IMR-90 (cell line): Measurements from ENCODE around the gene EFEMP2. TPM values are rescaled to one million over a fixed set of nuclear protein-coding genes. Genes with fewer than 3 reads are reported as not detected.

Experiments used
- polyA plus RNA-seq, 3 experiments: library from polyadenylated mRNA; depleted of rRNA; stranded (reverse); fragments of >200 nt; gene quantifications; 2 replicates each; pipeline ENCODE4 v1.2.3, GENCODE V29; 2012; ENCODE audit warnings: low replicate concordance in 1 of 3
- total RNA-seq: library from RNA; depleted of rRNA; stranded (reverse); fragments of >200 nt; gene quantifications from 2 replicates; pipeline ENCODE4 v1.2.3, GENCODE V29; 2012
- TF ChIP-seq, protein P1 (sequence below): fragments of 150-350 bp; IDR thresholded peaks from 2 replicates; pipeline ENCODE4 v1.6.1; 2016; ENCODE audit warnings: low read depth, mild to moderate bottlenecking, low read length, moderate library complexity, borderline replicate concordance

EFEMP2 gene
- total and polyA plus RNA-seq, 2 of the 4 experiments (the other 2 are of a cell fraction), result 62.7 to 431 TPM

DNA sequence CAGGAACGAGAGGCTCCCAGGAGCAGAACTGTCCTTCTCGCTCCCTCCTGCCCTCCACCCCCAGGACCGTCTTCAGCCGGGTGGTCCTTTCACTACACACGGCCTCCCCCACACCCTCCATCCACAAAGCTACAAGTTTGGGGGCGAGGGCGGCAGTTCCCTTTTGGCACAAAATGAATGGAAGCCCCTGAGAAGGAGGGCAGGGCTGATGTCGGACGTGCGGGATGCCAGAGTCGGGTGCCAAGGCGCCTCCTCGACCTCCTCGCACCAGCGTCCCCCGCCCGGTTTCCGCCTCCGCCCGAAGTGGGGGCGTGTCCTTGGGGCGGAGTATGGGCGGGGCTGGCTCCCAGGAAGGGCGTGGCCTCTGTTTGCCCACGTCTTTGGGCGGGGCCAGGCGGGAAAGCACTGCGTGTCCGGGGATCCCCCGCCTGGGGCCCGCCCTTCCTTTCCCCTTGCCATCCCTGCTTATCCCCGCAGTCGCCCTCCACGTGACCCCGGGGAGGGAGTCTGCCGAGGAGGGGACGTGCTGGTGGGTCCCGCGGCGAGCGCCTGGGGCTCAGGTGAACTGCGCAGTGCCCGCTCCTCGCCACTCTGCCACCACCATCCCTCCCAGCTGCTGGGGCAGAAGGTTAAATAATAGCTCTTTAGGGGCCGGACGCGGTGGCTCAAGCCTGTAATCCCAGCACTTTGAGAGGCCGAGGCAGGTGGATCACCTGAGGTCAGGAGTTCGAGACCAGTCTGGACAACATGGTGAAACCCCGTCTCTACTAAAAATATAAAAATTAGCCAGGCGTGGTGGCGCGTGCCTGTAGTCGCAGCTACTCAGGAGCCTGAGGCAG lies 937 bp upstream of the EFEMP2 start (continued):
- TF ChIP-seq, protein P1, sequence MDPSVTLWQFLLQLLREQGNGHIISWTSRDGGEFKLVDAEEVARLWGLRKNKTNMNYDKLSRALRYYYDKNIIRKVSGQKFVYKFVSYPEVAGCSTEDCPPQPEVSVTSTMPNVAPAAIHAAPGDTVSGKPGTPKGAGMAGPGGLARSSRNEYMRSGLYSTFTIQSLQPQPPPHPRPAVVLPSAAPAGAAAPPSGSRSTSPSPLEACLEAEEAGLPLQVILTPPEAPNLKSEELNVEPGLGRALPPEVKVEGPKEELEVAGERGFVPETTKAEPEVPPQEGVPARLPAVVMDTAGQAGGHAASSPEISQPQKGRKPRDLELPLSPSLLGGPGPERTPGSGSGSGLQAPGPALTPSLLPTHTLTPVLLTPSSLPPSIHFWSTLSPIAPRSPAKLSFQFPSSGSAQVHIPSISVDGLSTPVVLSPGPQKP, result no peak
